Stimulated activated CD4-positive, alpha-beta T cell treated with anti-CD3 and anti-CD28 coated beads, Interleukin-15, amount 100 ng/mL, for 1 hour (primary cell): Measurements from ENCODE around the gene SPTLC3.

Source experiments
- DNase-seq, 2 donors: peaks; one replicate each; pipeline ENCODE4 v3.0.0-alpha.2; 2020; ENCODE audit warnings: low read depth in 1 of 2, low spot score in 1 of 2

The SPTLC3 gene

DNA sequence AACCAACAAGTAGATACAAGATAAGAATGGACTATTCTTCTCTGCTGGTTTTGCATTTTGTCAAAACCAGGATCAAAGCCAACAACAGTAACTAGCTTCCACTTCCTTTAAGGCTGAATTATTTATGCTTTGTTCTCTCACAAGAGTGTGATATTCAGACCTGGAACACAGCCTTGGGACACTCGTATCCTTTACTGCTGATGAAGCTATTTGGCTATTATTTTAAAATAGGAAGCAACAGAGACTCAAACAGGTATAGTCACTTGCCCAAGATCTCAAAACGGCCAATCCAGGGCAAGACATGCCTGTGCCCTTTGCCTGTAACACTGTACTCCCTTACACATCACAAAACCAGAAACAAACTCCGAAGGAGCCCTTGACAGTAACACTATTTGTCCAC is 19.9 kb downstream of the SPTLC3 start:
- DNase-seq: no peak

DNA sequence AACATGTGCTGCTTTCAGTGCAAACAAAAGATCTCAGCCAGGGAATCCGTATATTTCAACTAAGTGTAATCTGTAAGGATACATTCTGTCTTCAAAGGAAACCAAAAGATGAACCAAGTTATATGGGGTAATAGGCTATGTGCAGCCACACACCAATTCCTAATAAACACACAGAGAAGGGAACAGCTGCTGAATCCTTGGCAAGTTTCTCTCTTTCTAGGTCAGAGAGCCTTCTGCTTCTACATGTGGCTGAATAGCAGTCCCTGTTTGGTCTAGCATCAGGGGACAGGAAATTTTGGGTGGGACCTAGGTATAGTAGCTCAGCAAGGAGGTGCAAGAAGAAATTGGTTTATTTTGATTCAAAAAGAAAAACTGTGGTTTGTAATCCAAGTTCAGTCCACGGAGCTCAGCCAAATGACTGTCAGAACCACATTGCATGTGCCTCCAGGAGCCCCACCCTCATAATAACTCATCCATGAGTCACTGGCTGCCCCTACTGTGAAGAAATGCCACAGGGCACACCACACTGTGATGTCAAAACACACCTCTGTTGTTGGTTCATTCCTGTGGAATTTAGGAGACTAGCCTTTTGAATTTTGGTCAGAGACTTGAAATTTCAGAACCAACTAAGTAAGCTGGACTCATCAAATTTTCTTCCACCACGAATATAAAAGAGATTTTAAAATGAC is 21.1 kb downstream of the SPTLC3 start:
- no peak for DNase-seq

DNA sequence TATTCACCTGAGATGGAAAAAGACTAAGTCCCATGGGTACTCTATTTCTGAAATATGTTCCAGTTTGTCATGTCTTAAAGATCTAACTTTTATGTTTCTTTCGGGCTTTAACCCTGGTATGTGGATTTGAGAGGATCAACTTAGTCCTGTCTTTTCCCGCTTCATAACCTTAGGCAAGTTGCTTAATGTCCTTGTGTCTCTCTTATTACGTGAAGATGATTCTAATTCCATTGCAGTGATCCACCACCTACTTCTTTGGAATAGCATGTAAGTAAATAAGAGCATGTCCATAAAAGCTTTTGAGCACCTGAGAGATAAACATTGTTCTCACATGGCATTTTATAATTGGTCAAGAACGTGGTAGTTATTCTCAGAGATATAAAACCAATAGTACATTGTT is 23.0 kb downstream of the SPTLC3 start:
- DNase-seq: no peak

DNA sequence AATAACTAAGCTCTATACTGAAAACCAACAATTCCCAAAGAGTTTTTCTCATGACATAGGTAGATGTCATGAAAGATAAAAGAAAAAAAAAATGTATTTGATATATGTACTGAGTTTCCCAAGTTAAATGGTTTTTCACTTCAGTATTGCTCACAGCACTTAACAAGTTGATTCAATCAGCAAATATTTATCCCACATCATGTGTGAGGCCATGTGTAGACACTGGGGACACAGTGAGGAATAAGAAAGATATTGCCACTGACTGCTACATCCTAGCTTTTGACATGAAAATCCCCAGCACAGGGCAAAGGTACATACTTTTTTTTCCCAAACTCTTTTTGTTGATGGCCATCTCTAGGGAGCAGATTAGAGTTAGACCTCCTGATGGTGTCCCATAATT is 25.3 kb downstream of the SPTLC3 start:
- no peak for DNase-seq

DNA sequence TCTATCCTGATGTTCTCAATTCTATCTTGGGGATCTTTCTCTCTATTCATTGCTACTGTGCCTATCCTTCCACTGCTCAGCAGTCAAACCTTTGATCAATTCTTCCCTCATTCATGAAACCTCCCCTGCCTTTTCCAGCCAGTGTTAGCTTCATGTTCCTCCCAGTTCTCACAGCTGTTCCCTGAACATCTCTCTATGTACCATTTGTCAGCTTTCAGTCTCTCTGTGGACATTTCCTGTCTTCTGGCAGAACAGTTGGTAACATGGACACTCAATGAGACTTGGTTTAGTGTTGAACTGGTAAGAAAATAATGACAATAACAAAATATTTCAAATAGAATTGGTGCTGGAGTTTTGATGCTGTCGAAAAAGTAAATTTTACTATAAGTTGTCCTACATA is 26.2 kb downstream of the SPTLC3 start:
- DNase-seq: no peak

DNA sequence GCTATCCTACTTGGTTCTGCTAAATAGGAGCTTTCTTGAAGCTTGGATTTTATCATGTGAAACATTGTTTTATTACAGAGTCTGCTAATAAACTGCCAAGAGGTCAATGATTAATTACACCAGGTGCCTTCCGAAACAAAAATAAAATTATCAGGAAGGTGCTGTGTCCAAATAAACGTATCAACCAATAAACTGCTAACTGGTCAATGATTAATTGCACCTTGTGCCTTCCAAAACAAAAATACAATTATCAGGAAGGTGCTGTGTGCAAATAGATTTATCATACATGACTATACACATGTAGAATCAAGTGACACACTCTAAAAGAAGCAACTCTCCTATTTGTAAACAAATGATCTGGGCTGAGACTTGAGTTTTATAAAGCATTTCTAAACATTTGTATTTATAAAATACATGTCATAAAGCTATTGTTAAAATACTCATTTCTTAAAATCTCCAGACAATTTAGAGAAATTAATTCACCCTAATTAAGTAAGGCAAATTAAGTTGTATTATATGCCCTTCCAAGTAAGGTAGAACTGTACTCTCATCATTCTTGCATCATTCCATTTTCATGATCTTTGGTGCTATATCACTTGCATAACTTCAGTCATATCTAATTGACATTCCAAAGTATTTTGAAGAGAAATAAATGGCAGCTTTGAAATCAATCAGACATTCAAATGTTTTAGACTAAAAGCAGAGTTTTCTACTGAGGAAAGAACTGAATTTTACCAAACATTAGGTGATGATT is 26.8 kb downstream of the SPTLC3 start:
- DNase-seq: no peak

DNA sequence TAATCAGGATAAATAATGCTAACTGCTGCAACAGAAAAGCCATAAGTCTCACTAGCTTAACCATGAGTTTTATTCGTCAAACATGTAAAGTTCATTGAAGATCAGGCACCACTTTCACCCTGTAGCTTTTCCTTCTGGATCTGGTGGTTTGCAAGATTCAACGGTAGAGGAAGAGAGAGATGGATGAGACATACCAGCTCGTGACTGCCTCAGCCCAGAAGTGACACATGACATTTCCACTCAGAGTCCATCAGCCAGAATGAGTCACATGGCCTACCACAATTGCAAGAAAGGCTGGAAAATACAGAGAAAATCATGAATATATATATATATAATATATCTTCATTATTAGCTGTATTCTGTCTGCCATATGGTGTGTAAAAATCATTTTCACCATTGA is 29.0 kb downstream of the SPTLC3 start:
- no peak for DNase-seq

DNA sequence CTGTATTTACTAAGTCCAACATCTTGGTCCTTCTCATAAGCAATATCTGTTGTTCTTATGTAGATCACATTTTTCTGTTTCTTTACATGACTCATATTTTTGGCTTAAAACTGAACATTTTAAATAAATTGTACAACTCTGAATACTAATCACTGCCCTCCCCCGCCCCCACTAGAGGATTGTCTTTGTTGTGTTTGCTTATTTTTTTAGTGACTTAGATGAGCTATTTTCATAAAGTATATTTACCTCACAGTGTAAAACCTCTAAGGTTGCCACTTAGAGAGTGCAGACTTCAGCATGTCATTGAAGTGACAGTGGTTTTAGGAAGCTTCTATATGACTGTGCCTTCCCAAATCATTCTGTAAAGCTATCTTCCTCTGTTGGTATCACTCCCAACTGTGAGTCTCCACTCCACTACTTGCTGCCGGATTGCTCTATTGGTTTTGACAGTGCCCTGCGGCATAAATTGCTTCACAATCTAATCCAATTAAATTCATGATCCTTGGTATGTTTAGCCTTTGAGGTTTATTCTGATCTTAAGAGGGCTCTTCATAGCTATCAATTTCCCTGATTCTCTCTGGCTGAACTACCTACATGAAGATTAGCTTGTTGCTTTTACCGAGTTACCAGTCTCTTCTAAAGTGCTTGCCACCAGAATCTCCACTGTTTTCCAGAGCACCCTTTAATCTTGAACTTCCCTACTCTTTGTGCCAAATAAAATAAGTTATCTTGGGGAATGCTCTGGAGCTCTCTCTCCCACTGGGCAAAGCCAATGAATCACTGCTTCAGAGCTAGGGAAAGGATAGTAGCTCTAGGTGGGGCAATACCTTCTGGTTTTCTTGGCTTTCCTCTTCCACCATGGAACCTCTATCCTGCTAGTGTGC is 33.0 kb downstream of the SPTLC3 start:
- DNase-seq: no peak

DNA sequence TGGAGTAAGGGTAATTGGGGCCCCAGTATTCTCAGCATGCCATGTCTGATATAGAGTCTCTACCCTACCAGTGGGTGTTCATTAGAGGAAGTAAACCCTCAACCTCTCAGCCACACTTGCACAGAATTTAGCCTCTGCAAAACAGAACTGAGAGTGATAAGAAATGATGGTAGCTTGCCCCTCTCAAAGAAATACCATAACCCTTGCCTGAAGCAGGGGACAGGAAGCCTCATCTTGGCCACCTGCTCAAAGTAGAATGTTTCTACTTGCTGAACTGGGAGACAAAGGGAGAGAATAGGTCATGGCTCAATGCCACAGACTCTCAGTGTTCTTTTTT is 33.7 kb downstream of the SPTLC3 start:
- no peak for DNase-seq

DNA sequence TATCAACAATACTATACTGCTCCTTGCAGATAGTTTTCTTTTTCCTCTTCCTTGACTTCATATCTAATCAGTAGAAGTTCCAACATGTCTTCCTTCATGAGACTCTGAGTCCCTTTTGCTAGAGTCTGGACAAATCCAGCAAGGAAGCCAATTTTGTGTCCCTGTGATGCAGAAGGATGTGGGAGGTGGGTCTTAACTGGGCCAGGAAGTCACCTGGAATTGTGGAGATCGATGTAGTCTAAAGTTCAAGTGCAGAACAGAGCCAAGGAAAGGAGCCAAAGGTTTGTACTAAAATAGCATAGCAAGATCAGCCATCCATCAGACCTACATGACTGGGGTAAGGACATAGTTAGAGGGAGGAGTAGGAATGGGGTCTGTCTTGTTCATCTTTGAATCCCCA is 37.6 kb downstream of the SPTLC3 start:
- no peak for DNase-seq

DNA sequence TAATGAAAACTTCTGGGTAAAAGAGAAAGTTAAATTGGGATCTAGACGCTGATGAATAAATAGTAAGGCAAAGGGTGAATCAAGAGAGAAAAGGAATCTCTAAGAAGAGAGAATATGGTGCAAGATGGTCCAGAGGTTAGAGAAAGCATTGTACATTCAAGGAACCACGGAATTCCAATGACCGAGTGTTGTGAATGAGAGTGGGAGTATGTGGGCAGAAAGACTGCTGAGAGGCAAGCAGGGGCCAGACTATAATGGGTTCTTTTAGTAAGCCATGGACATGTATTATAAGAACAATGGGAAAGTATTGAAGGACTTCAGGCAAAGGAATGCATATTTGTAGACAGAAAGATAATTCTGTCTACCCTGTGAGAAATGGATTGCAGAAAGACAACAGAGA is 45.2 kb downstream of the SPTLC3 start:
- no peak for DNase-seq

DNA sequence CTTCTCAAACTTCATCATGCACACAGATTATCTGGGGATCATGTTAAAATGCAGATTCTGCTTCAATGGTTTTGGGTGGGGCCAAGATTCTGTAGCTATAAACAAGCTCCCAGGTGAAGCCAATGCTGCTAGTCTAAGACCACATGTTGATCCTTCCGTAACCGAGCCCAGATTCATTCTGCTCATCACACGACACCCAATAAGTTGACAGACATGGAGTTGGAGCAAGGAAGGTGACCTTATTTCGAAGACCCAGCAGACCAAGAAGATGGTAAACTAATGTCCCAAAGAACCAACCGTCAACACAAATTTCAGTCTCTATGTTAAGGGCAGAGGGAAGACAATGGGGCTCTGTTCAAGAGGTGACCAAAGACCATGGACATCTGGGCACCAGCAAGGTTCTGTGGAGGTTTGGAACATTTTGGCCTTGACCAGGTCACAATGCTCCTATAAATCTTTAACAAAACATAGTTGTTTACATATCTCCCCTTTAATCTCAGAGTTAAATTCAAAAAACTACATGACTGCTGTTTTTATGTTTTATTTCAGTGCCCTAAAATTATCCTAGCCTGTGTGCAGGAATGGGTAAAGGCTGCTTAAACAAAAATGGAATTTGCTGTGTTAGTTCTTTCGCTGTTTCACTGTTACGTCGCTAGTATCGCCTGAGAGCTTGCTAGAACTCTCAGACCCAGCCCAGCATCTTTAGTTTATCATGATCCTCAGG is 50.1 kb downstream of the SPTLC3 start:
- no peak for DNase-seq

DNA sequence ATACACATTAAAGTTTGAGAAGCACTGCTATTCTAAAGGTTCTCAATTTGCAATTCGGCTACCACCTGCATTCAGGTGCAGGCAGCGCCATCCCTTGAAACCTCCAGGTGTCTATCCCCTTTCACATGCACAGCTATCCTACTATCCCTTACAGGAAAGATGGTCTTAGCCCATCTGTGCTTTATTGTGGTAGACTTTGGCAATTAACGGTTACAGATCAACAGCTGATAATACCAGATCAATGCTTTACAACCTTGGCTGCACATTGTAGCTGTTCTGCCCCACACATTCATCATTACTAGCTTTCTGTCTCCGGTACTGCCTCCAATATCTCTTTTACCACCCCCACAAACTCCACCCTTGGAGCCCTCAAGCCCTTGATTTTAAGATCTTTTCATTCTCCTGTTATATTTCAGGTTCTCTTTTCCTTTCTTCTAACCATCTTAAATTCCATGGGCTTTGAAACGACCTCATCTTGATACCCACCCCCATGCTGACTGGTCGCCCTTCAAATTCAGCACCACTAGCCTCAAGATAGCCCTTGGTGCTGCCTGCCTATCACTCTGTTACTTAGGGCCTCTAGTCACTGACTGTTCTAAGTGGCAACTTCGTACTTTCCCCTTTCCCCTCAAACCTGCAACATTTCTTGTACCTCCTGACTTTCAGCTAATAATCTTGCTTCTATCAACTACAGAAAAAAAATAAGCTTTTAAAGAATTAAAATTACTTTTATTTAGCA is 50.8 kb downstream of the SPTLC3 start:
- no peak for DNase-seq

DNA sequence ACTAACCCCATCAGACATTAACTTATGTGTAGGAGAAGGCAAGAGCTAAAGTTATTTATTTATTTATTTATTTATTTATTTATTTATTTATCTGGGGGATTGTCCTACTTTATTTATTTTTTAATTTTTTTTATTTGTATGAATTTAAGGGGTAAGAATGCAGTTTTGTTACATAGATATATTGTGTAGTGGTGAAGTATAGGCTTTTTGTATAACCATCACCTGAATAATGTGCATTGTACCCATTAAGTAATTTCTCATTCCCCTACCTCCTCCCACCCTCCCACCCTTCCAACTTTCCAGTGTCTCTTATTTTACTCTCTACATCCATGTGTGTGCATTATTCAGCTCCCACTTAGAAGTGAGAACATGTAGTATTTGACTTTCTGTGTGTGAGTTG is 51.6 kb downstream of the SPTLC3 start:
- DNase-seq: no peak

DNA sequence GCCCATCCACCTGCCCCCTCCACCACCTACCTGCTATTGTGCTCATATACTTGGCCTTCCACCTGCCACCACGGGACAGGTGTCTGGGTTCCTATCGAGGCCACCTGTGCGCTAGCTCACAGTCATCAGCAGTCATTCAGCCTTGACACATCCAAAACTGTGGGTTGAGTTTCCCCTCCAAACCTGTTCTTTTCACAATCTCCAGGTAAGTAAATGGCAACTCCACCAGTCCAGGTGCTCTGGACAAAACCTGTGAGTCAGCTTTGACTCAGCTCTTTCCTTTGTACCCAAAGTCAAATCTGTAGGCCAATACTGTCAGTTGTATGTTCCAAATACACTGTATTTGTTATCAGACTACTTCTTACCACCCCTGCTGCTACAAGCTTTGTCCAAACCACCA is 52.6 kb downstream of the SPTLC3 start:
- no peak for DNase-seq

DNA sequence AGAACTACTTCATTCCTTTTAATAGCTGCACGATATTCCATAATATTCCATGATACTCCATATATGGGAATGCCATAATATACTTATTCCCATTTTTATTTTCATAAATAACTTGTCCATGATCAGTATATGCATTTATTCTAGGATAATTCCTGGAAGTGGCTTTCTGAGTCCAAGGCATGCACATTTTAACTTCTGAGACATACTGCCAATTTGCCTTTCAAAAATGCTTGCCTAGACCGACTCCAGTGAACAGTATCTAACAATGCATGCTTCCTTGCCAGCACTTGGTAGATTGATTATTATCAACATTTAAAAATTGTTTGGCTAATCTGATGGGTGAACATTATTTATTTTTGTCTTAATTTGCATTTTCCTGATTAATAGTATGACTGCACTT is 54.0 kb downstream of the SPTLC3 start:
- DNase-seq: no peak

DNA sequence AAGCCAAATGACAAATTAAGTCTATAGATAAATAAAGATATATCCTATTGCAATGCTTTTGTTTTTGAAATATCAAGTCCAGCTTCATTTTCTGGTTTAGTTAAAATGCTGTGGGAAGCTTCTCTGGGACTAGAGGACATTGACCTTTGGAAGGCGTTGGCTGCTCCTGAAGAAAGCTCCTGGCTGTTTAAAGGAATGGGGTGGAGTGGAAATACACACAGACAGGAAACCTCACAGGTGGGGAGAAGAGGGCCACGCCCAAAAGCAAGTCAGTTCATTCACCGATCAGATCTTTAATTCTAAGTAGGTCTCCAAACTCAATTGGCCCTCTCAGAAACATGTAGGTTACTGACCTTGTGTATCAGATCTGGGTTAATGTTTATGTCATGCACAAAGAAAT is 59.6 kb downstream of the SPTLC3 start:
- no peak for DNase-seq

DNA sequence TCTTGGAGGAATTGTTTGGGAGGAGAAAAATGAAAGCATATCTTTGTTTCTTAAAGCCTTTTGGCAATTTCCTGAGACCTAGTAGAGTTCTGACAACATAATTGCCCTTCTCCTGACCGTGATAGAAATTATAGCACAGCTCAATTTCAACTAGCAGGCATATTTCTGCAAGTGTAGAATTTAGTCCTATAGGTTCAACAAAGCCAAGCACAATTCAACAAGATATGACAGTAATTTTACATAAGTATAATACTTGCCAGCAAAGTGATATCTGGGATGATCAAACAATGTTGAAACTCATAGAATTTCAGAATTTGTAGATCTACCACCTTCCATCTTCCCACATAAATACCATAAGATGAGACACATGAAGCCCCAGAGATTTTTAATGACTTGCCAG is 73.1 kb downstream of the SPTLC3 start:
- no peak for DNase-seq

DNA sequence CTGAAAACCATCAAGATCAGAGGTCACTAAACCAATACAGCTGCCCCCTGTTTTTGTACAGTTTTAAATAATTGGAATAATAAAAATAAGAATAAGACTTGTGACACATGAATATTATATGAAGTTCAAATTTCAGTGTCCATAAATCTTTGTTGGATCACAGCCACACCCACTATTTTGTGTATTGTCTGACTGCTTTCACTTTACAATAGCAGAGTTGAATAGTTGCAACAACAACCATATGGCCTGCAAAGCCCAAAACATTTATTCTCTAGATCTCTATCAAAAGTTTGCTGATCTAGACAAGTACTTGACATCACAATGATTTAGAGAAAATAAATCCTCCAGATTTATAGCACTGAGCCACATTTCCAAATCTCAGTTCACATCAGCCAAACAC is 73.6 kb downstream of the SPTLC3 start:
- DNase-seq: no peak

DNA sequence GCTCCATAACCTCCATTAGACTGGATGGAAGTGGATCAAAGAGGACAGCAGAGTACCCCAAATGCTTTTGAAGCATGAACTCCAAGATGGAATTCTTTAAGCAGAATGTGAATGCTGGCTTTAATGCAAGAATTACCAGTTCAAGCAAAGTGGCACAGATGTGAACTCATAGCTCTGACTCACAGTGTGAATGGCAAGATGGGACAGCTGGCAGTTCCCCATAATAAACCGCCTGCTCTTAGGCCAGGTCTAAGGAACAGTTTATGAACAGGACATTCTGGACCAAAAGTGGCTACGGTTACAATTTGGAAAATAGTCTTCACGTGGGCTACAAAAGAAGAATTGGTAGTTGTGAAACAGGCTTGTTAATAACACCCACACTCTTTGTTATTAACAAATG is 76.5 kb downstream of the SPTLC3 start:
- DNase-seq: no peak

DNA sequence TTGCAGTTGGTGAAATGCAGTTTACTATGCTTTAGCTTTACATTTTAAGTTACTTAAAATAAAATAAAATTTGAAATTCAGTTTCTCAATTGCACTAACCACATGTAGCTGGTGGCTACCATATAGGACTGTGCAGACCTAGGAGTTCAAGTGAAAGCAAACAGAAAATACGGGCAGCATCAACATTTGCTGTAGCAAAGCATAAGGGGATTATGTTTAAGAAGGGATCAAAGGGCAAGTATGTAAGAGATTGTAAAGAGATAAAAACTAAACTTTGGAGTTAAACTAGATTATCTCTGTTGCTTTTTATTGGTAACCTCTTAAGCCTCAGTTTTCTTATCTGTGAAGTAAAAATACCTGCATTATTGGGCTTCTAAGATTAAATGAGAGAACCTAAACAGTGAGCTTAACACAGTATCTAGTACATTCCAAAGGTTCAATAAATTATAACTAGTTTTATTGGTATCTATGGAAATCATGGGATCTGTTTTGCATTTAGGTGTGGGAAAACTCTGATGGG is 81.2 kb downstream of the SPTLC3 start:
- no peak for DNase-seq
